Transverse colon (tissue), 4 donors: ENCODE measurements around the gene SCRT2. TPM values are rescaled to one million over a fixed set of nuclear protein-coding genes. Genes with fewer than 3 reads are reported as not detected.

Experiments
- DNase-seq: peaks from one replicate; pipeline ENCODE4 v3.0.0-alpha.2; 2019
- H3K27ac ChIP-seq, 4 donors: fragments of 200-600 bp; sonication (generic); 2 replicates each; pipeline ENCODE4 v1.5.1; 2016 to 2018; ENCODE audit warnings: inconsistent platforms in 4 of 4
- H3K27me3 ChIP-seq: fragments of 200-600 bp; sonication (generic); 2 replicates; pipeline ENCODE4 v1.5.1; 2017; ENCODE audit warnings: inconsistent platforms
- H3K36me3 ChIP-seq, 4 donors: fragments of 200-600 bp; sonication (generic); 2 replicates each; pipeline ENCODE4 v1.5.1; 2017 to 2019; ENCODE audit warnings: inconsistent platforms in 4 of 4
- H3K4me1 ChIP-seq, 4 donors: fragments of 200-600 bp; sonication (generic); 2 replicates each; pipeline ENCODE4 v1.5.1; 2017 to 2020; ENCODE audit warnings: inconsistent platforms in 4 of 4
- H3K4me3 ChIP-seq, 4 donors: fragments of 200-600 bp; sonication (generic); 1 replicate in 1 of 4; 2 replicates in 3 of 4; pipeline versions ENCODE4 v1.5.1 to v1.6.1; 2017 to 2019; ENCODE audit warnings: inconsistent platforms in 4 of 4
- H3K9me3 ChIP-seq, 2 donors: fragments of 200-600 bp; sonication (generic); 2 replicates each; pipeline ENCODE4 v1.5.1; 2017 to 2019; ENCODE audit warnings: inconsistent platforms in 2 of 2
- EP300 ChIP-seq: sonication (generic); formaldehyde crosslinking; IDR thresholded peaks from one replicate; pipeline ENCODE4 v1.6.1; 2017; ENCODE audit warnings: antibody characterized with exemption, low read depth
- POLR2A ChIP-seq: fragments of 450-650 bp; IDR thresholded peaks from one replicate; pipeline ENCODE4 v1.6.1; 2016; ENCODE audit warnings: antibody characterized with exemption, mild to moderate bottlenecking, moderate library complexity
- POLR2AphosphoS5 ChIP-seq, 3 donors: sonication (generic); formaldehyde crosslinking; IDR thresholded peaks; one replicate each; pipeline ENCODE4 v1.6.1; 2016; ENCODE audit warnings: antibody characterized with exemption in 3 of 3
- WGBS, 2 donors: methylation state at CpG; one replicate each; pipeline ENCODE4 v1.1.5; 2018; ENCODE audit warnings: low coverage in 1 of 2; 5-methylcytosine and 5-hydroxymethylcytosine counted together
- in situ Hi-C, 4 donors: fragments of 200-750 bp; cut with MboI; loops; one replicate each; pipeline versions ENCODE4 v1.15.0 to v1.15.1; 2017; ENCODE audit warnings: low sequenced_read_pairs in 3 of 4, low pct_ligation_motif_present in 1 of 4, low pct_unique_long_range_greater_than_20kb in 1 of 4
- intact Hi-C: fragments of 100-400 bp; cut with DNase I; formaldehyde crosslinking; loops from one replicate; pipeline ENCODE4 v1.15.1; 2023; ENCODE audit warnings: low total_unique reads
- total RNA-seq, 4 donors: library from RNA; depleted of rRNA; stranded (reverse); fragments of >200 nt; gene quantifications; one replicate each; pipeline ENCODE4 v1.1.0, GENCODE V29; 2016
- TF ChIP-seq, protein P1 (sequence below), 5 experiments: fragments of 200-600 bp in 3 of 5; fragments of 450-650 bp in 2 of 5; sonication (generic) in 3 of 5; IDR thresholded peaks; 1 replicate in 2 of 5; 2 replicates in 3 of 5; pipeline ENCODE4 v1.5.1; 2016 to 2017; ENCODE audit warnings: antibody characterized with exemption in 5 of 5, inconsistent platforms in 3 of 5, mild to moderate bottlenecking in 2 of 5, moderate library complexity in 1 of 5

Gene SCRT2
- total RNA-seq, 4 donors from 2014 or later, result not detected

DNA sequence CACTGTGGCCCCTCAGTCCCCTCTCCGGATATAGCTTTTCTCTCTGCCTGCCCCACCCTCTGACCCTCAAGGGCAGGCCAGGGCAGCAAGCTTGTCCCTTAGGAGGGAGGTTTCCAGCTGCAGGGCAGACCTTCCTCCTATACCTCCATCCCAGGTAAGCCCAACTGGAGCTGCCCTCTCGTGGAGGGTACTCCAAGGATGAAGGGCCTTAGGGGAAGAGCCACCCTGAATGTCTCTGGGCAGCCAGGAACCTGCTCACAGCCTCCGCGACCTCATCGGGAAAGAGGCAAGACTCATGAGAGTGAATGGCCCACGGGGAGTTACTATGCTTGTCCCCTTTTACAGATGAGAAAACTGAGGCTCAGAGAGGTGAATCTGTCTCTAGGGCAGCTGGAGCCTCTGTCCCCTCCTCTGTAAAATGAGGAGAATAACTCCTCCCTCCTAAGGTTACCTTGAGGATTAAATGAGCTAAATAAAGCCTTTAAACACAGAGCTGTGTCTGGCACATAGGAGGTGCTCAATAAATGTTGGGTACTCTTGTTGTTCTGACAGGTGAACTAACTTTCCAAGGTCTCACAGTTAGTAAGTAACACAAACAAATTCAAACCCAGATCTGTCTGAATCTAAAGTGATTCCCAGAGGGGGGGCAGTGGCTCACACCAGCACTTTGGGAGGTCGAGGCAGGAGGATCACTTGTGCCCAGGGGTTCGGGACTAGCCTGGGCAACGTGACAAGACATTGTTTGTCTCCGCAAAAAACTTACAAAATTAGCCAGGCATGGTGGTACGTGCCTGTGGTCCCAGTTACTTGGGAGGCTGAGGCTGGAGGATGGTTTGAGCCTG, 34.7 kb downstream of the SCRT2 start:
- in situ Hi-C loops (loop anchor here in 3 of 4 donors (10.0 kb wide), 3 partner anchors 76 to 286 kb away; no protein-coding TSS in a partner anchor), intact Hi-C loops (no loop called here)
- no peak for DNase-seq
- WGBS, 2 donors, result 53% methylated on average over 11 of the region's 11 CpGs; no CpG with 5 or more reads in 1 of the 2 donors
- Histone ChIP-seq H3K4me3 (no peak overlapping the region), H3K9me3 (no peaks in the 10 kb centered on the region), H3K27me3 (peaks cover 11% of the 10 kb centered on the region), H3K27ac (no peak overlapping the region), H3K36me3 (no peaks in the 10 kb centered on the region), H3K4me1 (peaks cover 0 to 8% (median 2%) of the 10 kb centered on the region in 4 donors)
- TF ChIP-seq POLR2A, result no peak
- no peak for TF ChIP-seq EP300
- TF ChIP-seq POLR2AphosphoS5 (IDR thresholded peaks at IDR 0.05), result no peak
- TF ChIP-seq, protein P1, sequence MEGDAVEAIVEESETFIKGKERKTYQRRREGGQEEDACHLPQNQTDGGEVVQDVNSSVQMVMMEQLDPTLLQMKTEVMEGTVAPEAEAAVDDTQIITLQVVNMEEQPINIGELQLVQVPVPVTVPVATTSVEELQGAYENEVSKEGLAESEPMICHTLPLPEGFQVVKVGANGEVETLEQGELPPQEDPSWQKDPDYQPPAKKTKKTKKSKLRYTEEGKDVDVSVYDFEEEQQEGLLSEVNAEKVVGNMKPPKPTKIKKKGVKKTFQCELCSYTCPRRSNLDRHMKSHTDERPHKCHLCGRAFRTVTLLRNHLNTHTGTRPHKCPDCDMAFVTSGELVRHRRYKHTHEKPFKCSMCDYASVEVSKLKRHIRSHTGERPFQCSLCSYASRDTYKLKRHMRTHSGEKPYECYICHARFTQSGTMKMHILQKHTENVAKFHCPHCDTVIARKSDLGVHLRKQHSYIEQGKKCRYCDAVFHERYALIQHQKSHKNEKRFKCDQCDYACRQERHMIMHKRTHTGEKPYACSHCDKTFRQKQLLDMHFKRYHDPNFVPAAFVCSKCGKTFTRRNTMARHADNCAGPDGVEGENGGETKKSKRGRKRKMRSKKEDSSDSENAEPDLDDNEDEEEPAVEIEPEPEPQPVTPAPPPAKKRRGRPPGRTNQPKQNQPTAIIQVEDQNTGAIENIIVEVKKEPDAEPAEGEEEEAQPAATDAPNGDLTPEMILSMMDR (IDR thresholded peaks at IDR 0.05), result no peak

DNA sequence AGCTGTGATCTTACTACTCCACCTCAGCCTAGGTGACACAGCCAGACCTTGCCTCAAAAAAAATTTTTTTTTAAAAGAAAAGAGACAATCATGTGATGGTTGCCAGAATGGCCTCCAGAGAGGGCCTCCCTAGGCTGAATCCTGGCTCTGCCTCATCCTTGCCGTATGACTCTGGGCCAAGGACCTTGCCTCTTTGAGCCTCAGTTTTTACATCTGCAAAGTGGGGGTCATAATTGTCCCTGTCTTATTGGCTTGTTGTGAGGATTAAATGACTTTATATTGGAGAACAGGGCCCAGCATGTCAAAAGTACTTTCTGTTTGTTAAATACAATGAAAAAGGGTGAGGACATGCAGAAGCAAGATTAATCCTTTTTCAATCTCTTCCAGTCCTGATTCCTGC, 37.0 kb downstream of the SCRT2 start:
- 64 to 71% methylated on average over 1 of the region's 1 CpG for WGBS, 2 donors
- in situ Hi-C loops, result no loop called here
- intact Hi-C loops, result no loop called here
- no peak for DNase-seq
- Histone ChIP-seq H3K27me3 (peaks cover 11% of the 10 kb centered on the region), H3K27ac (no peak overlapping the region), H3K36me3 (no peaks in the 10 kb centered on the region), H3K4me3 (no peak overlapping the region), H3K4me1 (peaks cover 0 to 4% (median 0%) of the 10 kb centered on the region in 4 donors), H3K9me3 (no peaks in the 10 kb centered on the region)
- TF ChIP-seq EP300, result no peak
- TF ChIP-seq POLR2AphosphoS5 (IDR thresholded peaks at IDR 0.05), result no peak
- TF ChIP-seq, protein P1 (IDR thresholded peaks at IDR 0.05), result no peak
- TF ChIP-seq POLR2A, result no peak

GRCh38 chr20:637559-637958, 38.0 kb downstream of the SCRT2 start:
- 80% methylated on average over 2 of the region's 2 CpGs; no CpG with 5 or more reads in 1 of the 2 donors for WGBS, 2 donors
- H3K27ac ChIP-seq, result no peak overlapping the region
- peaks cover 4% of the 10 kb centered on the region for H3K27me3 ChIP-seq
- peaks cover 0 to 2% (median 0%) of the 10 kb centered on the region in 4 donors for H3K4me1 ChIP-seq
- no peaks in the 10 kb centered on the region for H3K36me3 ChIP-seq
- intact Hi-C loops (no loop called here), in situ Hi-C loops (no loop called here)
- no peak overlapping the region for H3K4me3 ChIP-seq
- DNase-seq, result no peak
- no peaks in the 10 kb centered on the region for H3K9me3 ChIP-seq
- no peak for TF ChIP-seq EP300
- TF ChIP-seq POLR2A, result no peak
- TF ChIP-seq, protein P1 (IDR thresholded peaks at IDR 0.05), result no peak
- no peak for TF ChIP-seq POLR2AphosphoS5 (IDR thresholded peaks at IDR 0.05)

DNA sequence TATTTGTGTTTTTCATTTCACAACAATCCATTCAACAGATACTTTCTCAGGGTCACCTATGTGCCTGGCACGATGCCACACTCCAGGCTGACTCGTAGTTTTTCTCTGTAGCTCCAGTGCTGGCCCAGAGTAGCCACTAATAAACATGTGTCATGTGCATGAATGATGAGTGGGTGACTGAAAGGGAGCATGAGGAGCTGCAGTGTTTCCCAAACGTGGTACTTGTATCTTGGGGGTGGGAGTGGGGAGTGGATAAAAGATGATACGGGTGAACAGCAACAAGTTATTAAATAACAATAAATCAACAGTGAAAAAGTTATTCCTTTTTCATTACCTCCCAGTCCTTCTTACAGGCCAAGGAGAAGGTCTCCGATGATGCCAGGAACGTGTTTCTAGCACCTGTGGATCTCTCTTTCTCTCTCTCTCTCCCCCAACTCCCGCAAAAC, 39.7 kb downstream of the SCRT2 start:
- Histone ChIP-seq H3K9me3 (no peaks in the 10 kb centered on the region), H3K27ac (no peak overlapping the region), H3K36me3 (no peaks in the 10 kb centered on the region), H3K27me3 (no peaks in the 10 kb centered on the region), H3K4me1 (no peaks in the 10 kb centered on the region), H3K4me3 (no peak overlapping the region)
- no peak for TF ChIP-seq POLR2AphosphoS5 (IDR thresholded peaks at IDR 0.05)
- no peak for TF ChIP-seq EP300
- TF ChIP-seq, protein P1 (IDR thresholded peaks at IDR 0.05), result no peak
- intact Hi-C loops, result no loop called here
- in situ Hi-C loops, result no loop called here
- no peak for DNase-seq
- 41 to 52% methylated on average over 7 of the region's 7 CpGs for WGBS, 2 donors
